Muscle layer of colon (tissue), 2 donors: ENCODE results near the gene TMEM134.

Experiments
- H3K27ac ChIP-seq: one replicate; pipeline ENCODE4 v1.7.0; 2013; ENCODE audit warnings: low read depth, mild to moderate bottlenecking, low read length, moderate library complexity
- H3K27me3 ChIP-seq, 2 donors: one replicate each; pipeline ENCODE4 v1.7.0; 2013; ENCODE audit warnings: low read length in 2 of 2, mild to moderate bottlenecking in 2 of 2; ENCODE audit not compliant: insufficient read depth in 2 of 2, control insufficient read depth in 1 of 2
- H3K36me3 ChIP-seq: one replicate; pipeline ENCODE4 v1.7.0; 2013; ENCODE audit warnings: mild to moderate bottlenecking, low read length; ENCODE audit not compliant: insufficient read depth
- H3K4me1 ChIP-seq: one replicate; pipeline ENCODE4 v1.7.0; 2013; ENCODE audit warnings: mild to moderate bottlenecking, low read length; ENCODE audit not compliant: insufficient read depth
- H3K4me3 ChIP-seq, 2 donors: one replicate each; pipeline ENCODE4 v1.7.0; 2013; ENCODE audit warnings: low read length in 2 of 2, low read depth in 1 of 2, mild to moderate bottlenecking in 1 of 2, moderate library complexity in 1 of 2
- H3K9ac ChIP-seq: one replicate; pipeline ENCODE4 v1.7.0; 2013; ENCODE audit warnings: low read length
- H3K9me3 ChIP-seq: one replicate; pipeline ENCODE4 v1.7.0; 2013; ENCODE audit warnings: mild to moderate bottlenecking, low read length
- donor health status: abdominal sarcoma.
- donor health status: Adenocarcinoma of cecum.

TMEM134 gene

DNA sequence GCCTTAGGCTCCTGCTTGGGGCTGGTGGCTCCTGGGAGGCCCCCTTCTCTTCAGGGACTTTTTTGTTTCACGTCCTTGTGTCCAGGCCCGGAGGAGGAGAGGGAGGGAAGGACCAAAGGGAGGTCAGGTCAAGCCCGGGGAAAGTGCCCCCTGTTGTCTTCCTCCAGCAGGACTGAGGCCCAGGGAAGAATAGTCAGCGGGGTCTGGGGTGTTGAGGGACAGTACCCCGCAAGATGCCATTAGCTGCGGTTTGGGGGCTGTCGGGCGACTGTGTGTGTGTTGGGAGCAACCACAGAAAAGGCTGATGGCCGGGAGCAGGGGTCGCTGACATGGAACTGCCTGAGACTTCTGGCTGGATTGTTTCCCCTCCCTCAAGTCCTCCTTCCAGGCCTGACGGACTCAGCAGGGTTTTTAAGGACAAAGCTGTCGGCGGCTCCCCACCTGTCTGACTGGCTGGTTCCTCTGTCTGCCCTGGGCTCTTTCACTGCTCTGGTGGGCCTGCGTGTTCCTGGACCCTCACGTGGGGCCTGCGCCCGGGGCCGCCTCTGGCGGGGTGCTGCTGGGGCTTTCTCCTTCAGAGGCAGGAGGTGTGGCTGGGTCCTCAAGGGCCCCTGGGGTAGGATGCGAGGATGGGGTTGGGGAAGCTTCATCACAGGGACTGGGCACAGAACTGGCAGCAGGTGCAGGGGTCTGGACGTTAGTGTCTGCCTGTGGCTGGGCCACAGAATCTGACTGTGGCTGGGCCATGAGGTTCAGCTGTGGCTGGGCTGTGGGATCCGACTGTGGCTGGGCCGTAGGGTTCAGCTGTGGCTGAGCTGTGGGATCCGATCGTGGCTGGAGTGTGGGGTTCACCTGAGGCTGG lies 18.0 kb downstream of the TMEM134 start:
- no peaks in the 10 kb centered on the region for H3K27me3 ChIP-seq
- no peak overlapping the region for H3K9ac ChIP-seq
- no peaks in the 10 kb centered on the region for H3K4me1 ChIP-seq
- no peaks in the 10 kb centered on the region for H3K9me3 ChIP-seq
- H3K4me3 ChIP-seq = no peak overlapping the region
- H3K27ac ChIP-seq = no peak overlapping the region
- H3K36me3 ChIP-seq = no peaks in the 10 kb centered on the region

- Histone ChIP-seq H3K36me3 (no peaks in the 10 kb centered on the region), H3K9me3 (no peaks in the 10 kb centered on the region), H3K27ac (no peak overlapping the region), H3K9ac (no peak overlapping the region), H3K4me1 (peaks cover 4% of the 10 kb centered on the region), H3K4me3 (no peak overlapping the region), H3K27me3 (no peaks in the 10 kb centered on the region)
These were observed 19.8 kb downstream of the TMEM134 start for GRCh38 chr11:67449116-67449844.

DNA sequence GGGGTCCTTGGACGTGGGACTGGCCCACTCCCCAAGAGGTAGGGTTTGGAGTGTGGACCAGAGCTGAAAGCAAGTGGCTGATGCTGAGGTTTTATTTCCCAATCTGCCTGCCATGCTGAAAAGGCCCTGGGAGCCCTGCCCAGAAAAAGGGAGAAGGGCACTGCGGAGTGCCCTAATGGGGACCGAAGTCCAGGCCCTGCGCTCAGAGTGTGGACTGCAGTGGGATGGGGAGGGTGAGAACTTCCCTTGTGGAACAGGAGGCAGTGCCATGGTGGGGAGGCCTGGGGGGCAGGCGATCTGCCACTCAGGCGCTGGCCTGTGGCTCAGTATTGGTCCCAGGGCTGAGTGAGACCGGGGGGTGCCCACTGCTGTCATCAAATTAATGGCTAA lies 20.8 kb downstream of the TMEM134 start:
- no peaks in the 10 kb centered on the region for H3K27me3 ChIP-seq
- H3K9ac ChIP-seq = no peak overlapping the region
- no peak overlapping the region for H3K27ac ChIP-seq
- H3K4me1 ChIP-seq = peaks cover 5% of the 10 kb centered on the region
- no peak overlapping the region for H3K4me3 ChIP-seq
- H3K36me3 ChIP-seq = no peaks in the 10 kb centered on the region
- H3K9me3 ChIP-seq = no peaks in the 10 kb centered on the region

- Histone ChIP-seq H3K4me3 (no peak overlapping the region), H3K27me3 (no peaks in the 10 kb centered on the region), H3K27ac (no peak overlapping the region), H3K9me3 (no peaks in the 10 kb centered on the region), H3K9ac (no peak overlapping the region), H3K4me1 (peaks cover 16% of the 10 kb centered on the region), H3K36me3 (peaks cover 10% of the 10 kb centered on the region)
These were observed 23.5 kb downstream of the TMEM134 start for GRCh38 chr11:67445515-67445914.

GRCh38 chr11:67442504-67443404 lies 26.3 kb downstream of the TMEM134 start:
- Histone ChIP-seq H3K4me1 (peaks cover 20% of the 10 kb centered on the region), H3K27ac (peak overlapping the region; percentile 84), H3K27me3 (no peaks in the 10 kb centered on the region), H3K9me3 (no peaks in the 10 kb centered on the region), H3K36me3 (peaks cover 10% of the 10 kb centered on the region), H3K4me3 (peak overlapping the region; percentile 62 to 72), H3K9ac (peak overlapping the region; percentile 58)

DNA sequence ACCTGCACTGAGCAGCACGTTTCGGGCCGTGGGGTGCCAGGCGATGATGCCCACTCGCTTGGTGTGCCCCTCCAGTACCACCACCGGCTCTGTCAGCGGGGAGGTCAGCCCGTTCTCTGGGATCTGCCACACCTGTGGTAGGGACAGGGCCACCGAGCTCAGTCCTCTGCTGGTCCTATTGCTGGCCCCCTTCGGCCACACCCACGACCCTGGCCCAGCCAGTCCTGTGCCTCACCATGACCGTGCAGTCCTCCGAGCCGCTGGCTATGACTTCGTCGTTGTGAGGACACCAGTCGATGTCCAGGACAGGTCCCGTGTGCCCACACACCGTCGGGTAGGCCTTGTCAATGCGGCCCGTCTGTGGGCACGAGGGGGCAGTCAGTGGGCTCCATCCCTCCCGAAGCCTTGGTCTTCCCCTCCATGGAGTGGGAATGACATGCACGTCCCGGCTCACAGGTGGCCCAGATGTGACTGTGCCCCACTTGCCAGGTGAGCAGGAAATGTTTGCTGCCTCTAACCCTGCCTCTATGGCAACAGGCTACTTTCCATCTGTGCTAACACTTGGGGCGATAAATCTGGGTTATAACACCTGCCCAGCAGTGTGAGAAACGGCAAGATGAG lies 27.2 kb downstream of the TMEM134 start:
- H3K36me3 ChIP-seq = peaks cover 10% of the 10 kb centered on the region
- H3K4me1 ChIP-seq = peaks cover 20% of the 10 kb centered on the region
- no peaks in the 10 kb centered on the region for H3K9me3 ChIP-seq
- H3K4me3 ChIP-seq = no peak overlapping the region
- no peak overlapping the region for H3K9ac ChIP-seq
- no peaks in the 10 kb centered on the region for H3K27me3 ChIP-seq
- H3K27ac ChIP-seq = no peak overlapping the region

GRCh38 chr11:67441098-67441563 lies 27.9 kb downstream of the TMEM134 start:
- no peaks in the 10 kb centered on the region for H3K27me3 ChIP-seq
- H3K27ac ChIP-seq = no peak overlapping the region

GRCh38 chr11:67440229-67441097 lies 28.6 kb downstream of the TMEM134 start:
- peaks cover 10% of the 10 kb centered on the region for H3K36me3 ChIP-seq
- no peak overlapping the region for H3K27ac ChIP-seq
- H3K9me3 ChIP-seq = no peaks in the 10 kb centered on the region
- peaks cover 20% of the 10 kb centered on the region for H3K4me1 ChIP-seq
- H3K9ac ChIP-seq = no peak overlapping the region
- no peaks in the 10 kb centered on the region for H3K27me3 ChIP-seq
- no peak overlapping the region for H3K4me3 ChIP-seq

More at GRCh38 chr11:67441098-67441563, 27.9 kb downstream of the TMEM134 start:
- Histone ChIP-seq H3K9ac (no peak overlapping the region), H3K4me1 (peaks cover 20% of the 10 kb centered on the region), H3K4me3 (no peak overlapping the region), H3K36me3 (peaks cover 10% of the 10 kb centered on the region), H3K9me3 (no peaks in the 10 kb centered on the region)

DNA sequence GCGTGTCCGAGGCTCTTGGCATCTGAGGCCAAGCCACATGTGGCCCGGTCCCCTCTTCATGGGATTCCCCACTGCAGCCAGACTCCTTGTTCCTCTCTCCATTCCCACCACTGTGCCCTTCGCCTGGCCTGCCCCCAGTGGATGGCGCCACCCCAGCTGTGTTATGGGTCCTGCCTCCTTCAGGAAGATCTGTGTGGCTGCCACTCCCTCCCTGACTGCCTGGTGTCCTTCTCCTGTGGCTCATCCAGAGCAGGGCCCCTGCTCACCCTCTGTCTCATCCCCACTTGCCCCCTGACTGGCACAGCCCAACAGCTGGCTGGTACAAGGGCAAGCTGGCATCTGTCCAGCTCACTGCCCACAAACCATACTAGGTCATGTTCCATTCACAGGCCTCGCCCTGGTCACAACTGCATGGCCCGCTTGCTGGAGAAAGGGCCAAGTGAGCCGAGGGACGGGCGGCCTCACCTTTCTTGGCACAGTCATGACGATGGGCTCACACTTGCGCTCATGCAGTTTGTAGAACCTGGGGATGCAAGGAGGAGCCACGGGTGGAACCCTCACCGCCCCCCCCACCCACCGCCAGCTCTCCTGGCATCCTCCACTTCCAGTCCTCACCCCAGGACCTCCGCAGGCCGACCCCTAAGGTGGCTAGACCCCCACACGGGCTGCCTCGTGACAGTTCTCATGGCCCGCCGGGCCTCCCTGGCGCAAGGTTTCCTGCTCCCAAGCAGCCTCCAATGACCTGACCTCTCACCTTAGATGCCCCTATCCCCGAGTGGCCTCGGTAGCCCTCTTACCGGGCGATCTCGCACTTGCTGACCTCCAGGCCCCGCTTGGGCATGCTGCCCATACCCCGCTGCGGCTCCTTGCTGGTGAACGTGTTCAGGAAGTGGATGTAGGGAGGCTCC lies 29.5 kb downstream of the TMEM134 start:
- Histone ChIP-seq H3K27ac (no peak overlapping the region), H3K27me3 (no peaks in the 10 kb centered on the region), H3K4me3 (no peak overlapping the region), H3K4me1 (peaks cover 20% of the 10 kb centered on the region), H3K36me3 (peaks cover 11% of the 10 kb centered on the region), H3K9me3 (no peaks in the 10 kb centered on the region), H3K9ac (no peak overlapping the region)
